GM12878 (cell line): ENCODE results near the gene CDHR4. TPM values are rescaled to one million over a fixed set of nuclear protein-coding genes. Genes with fewer than 3 reads are reported as not detected.

Experiments used
- EGR1 ChIP-seq, 2 experiments: IDR thresholded peaks; 1 replicate in 1 of 2; 2 replicates in 1 of 2; pipeline ENCODE4 v1.6.1; 2011 to 2012; ENCODE audit warnings: low read depth in 2 of 2, low read length in 2 of 2, borderline replicate concordance in 1 of 2, mild to moderate bottlenecking in 1 of 2, moderate library complexity in 1 of 2
- HCFC1 ChIP-seq: fragments of 150-350 bp; IDR thresholded peaks from 2 replicates; pipeline ENCODE4 v1.6.1; 2014; ENCODE audit warnings: low read length
- HDAC6 ChIP-seq: fragments of 200-600 bp; sonication (generic); IDR thresholded peaks from one replicate; pipeline ENCODE4 v1.8.0; 2017; ENCODE audit warnings: antibody characterized with exemption; ENCODE audit not compliant: unreplicated experiment
- MYB ChIP-seq: fragments of 150-350 bp; IDR thresholded peaks from 2 replicates; pipeline ENCODE4 v1.6.1; 2014; ENCODE audit warnings: mild to moderate bottlenecking, low read depth, low read length, borderline replicate concordance
- NR2C1 ChIP-seq: fragments of 450-650 bp; IDR thresholded peaks from 2 replicates; pipeline ENCODE4 v1.6.1; 2017; ENCODE audit warnings: antibody characterized with exemption, mild to moderate bottlenecking, moderate library complexity
- NRF1 ChIP-seq: conservative IDR thresholded peaks from 2 replicates; pipeline ENCODE4 v1.6.1; 2011; ENCODE audit warnings: mild to moderate bottlenecking, low read depth, low read length, improper control_type of control experiment
- RAD51 ChIP-seq: fragments of 450-650 bp; IDR thresholded peaks from 2 replicates; pipeline ENCODE4 v1.6.1; 2016; ENCODE audit warnings: moderate library complexity, mild to moderate bottlenecking, inconsistent platforms
- SMAD1 ChIP-seq: fragments of 450-650 bp; IDR thresholded peaks from 2 replicates; pipeline ENCODE4 v1.6.1; 2018; ENCODE audit warnings: mild to moderate bottlenecking, low read depth; ENCODE audit not compliant: partially characterized antibody
- TAF1 ChIP-seq: IDR thresholded peaks from 2 replicates; pipeline ENCODE4 v1.6.1; 2011; ENCODE audit warnings: mild to moderate bottlenecking, low read depth, low read length, borderline replicate concordance
- TBL1XR1 ChIP-seq: IDR thresholded peaks from 2 replicates; pipeline ENCODE4 v1.6.1; 2012; ENCODE audit warnings: low read depth, low read length, improper control_type of control experiment
- ZSCAN29 ChIP-seq: fragments of 450-650 bp; IDR thresholded peaks from 2 replicates; pipeline ENCODE4 v1.6.1; 2017; ENCODE audit warnings: mild to moderate bottlenecking, moderate library complexity
- polyA plus RNA-seq, 11 experiments: library from polyadenylated mRNA; depleted of rRNA in 4 of 11; unstranded in 6 of 11; stranded (reverse) in 5 of 11; fragments of >200 nt; fragmentation: Nextera tagmentation in 4 of 11; fragmentation: Illumina TruSeq in 1 of 11; extraction: Ambion mirVana in 4 of 11; extraction: Trizol in 1 of 11; gene quantifications; 1 replicate in 1 of 11; 2 replicates in 10 of 11; pipeline versions ENCODE4 v1.2.1 to v1.2.3, GENCODE V29; 2011 to 2016; ENCODE audit warnings: inconsistent platforms in 2 of 11, missing spikeins in 2 of 11, low read depth in 1 of 11
- total RNA-seq, 4 experiments: library from RNA; depleted of rRNA in 3 of 4; stranded (reverse); fragments of >200 nt in 3 of 4; fragmentation: Illumina TruSeq in 1 of 4; extraction: Trizol in 1 of 4; gene quantifications; 2 replicates each; pipeline versions ENCODE4 v1.2.1 to v1.2.3, GENCODE V29; 2013 to 2021
- TF ChIP-seq, protein P1 (sequence below): IDR thresholded peaks from 2 replicates; pipeline ENCODE4 v1.6.1; 2011; ENCODE audit warnings: low read depth, mild to moderate bottlenecking, low read length, moderate library complexity, borderline replicate concordance; ENCODE audit errors: extremely low read depth
- TF ChIP-seq, protein P2 (sequence below): IDR thresholded peaks from 2 replicates; pipeline ENCODE4 v1.6.1; 2011; ENCODE audit warnings: low read depth, low read length, improper control_type of control experiment, borderline replicate concordance

Gene CDHR4
- total and polyA plus RNA-seq, 10 of the 15 experiments (the other 5 are each of a cell fraction or from before 2014, with no cell fraction given), result not detected

DNA sequence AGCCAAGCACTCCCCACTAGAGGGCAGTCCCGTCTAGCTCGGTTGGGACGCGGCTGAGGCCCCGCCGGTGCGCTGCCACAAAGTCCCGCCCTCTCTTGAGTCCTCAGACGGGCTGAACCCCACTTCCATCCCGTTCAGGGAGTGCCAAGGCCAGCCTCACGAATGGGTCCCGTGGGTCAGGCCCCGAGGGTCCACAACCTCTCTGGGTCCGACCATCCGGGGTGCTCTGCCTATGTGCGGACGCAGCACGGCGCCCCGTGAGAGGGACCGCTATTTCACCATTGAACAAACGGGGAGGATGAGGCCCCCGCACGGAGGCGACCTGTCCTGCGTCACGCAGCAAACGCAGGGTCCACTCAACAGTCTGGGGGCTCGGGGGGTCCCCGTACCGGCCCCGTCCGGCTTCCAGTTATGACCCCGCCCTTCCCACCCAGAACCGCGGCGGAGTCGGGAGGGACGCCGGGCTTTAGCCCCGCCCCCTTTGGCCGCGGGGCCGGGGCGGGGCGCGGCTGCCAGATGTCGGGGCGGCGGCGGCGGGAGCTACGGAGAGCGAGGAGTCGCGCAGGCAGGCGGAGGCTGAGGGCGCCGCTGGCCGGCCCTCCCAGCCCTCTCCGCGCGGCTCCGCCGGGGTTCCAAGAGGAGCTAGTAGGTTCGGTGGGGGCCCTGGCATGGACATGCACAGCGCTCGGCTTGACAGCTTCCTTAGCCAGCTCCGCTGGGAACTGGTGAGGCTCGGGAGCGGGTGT lies 3.2 kb upstream of the CDHR4 start, which contains the start of gene INKA1 (continued):
- TF ChIP-seq, protein P1, sequence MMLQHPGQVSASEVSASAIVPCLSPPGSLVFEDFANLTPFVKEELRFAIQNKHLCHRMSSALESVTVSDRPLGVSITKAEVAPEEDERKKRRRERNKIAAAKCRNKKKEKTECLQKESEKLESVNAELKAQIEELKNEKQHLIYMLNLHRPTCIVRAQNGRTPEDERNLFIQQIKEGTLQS, result no peak
- TF ChIP-seq SMAD1, result no peak
- no peak for TF ChIP-seq NRF1
- 0 out of 3 replicates have a peak, but pooled peaks of 1 of the 2 experiments have one; percentile 24 for TF ChIP-seq EGR1 (IDR thresholded peaks at IDR 0.05; ENCODE audit: borderline replicate concordance in 1 of 2, low read depth in 2 of 2, low read length in 2 of 2)
- TF ChIP-seq ZSCAN29, result no peak
- TF ChIP-seq TAF1, result no peak; the same call in 1 of the 2 replicates
- TF ChIP-seq HCFC1, result no peak
- 0 out of 2 replicates have a peak, but pooled peaks have one; percentile 35 for TF ChIP-seq TBL1XR1
- no peak for TF ChIP-seq RAD51
- TF ChIP-seq MYB, result no peak
- TF ChIP-seq, protein P2, sequence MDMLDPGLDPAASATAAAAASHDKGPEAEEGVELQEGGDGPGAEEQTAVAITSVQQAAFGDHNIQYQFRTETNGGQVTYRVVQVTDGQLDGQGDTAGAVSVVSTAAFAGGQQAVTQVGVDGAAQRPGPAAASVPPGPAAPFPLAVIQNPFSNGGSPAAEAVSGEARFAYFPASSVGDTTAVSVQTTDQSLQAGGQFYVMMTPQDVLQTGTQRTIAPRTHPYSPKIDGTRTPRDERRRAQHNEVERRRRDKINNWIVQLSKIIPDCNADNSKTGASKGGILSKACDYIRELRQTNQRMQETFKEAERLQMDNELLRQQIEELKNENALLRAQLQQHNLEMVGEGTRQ, result no peak
- no peak for TF ChIP-seq HDAC6
- no peak for TF ChIP-seq NR2C1
- TF ChIP-seq, all 136 proteins: peak for 27
